GM23338 (cell line): ENCODE data around the gene TMEM190. TPM values are rescaled to one million over a fixed set of nuclear protein-coding genes. Genes with fewer than 3 reads are reported as not detected.
A peak's percentile ranks its signal among the peaks of the same experiment; 100 is the strongest.
"Not testable (repeated sequence)": the region's sequence is repeated elsewhere in the genome, so short reads cannot be mapped to it uniquely, and the experiment has no call there.

Experiments
- ATAC-seq: fragments of 200-7000 bp; cut with Tn5 transposase; 3 replicates; pipeline ENCODE4 v1.9.1; 2020
- DNase-seq: peaks from one replicate; pipeline ENCODE4 v3.0.0-alpha.2; 2015; ENCODE audit warnings: low spot score
- H2AFZ ChIP-seq: fragments of 200-600 bp; sonication (generic); 2 replicates; pipeline ENCODE4 v1.8.0; 2016; ENCODE audit warnings: antibody characterized with exemption, mild to moderate bottlenecking, moderate library complexity
- H3F3A ChIP-seq: fragments of 200-600 bp; sonication (generic); replicated peaks from 2 replicates; pipeline ENCODE4 v1.8.0; 2017; ENCODE audit warnings: antibody characterized with exemption, mixed run types, low read depth
- H3K27ac ChIP-seq: fragments of 200-600 bp; sonication (generic); 2 replicates; pipeline ENCODE4 v1.6.1; 2016; ENCODE audit warnings: low read depth
- H3K27me3 ChIP-seq: fragments of 200-600 bp; sonication (generic); 2 replicates; pipeline ENCODE4 v1.8.0; 2016; ENCODE audit warnings: mild to moderate bottlenecking, mixed run types, moderate library complexity; ENCODE audit not compliant: insufficient read depth
- H3K36me3 ChIP-seq: fragments of 200-600 bp; sonication (generic); 2 replicates; pipeline ENCODE4 v1.8.0; 2016; ENCODE audit warnings: mild to moderate bottlenecking; ENCODE audit not compliant: insufficient read depth
- H3K4me1 ChIP-seq: fragments of 200-600 bp; sonication (generic); 2 replicates; pipeline ENCODE4 v1.8.0; 2016; ENCODE audit warnings: mild to moderate bottlenecking, moderate library complexity; ENCODE audit not compliant: insufficient read depth
- H3K4me2 ChIP-seq: fragments of 200-600 bp; sonication (generic); 2 replicates; pipeline ENCODE4 v1.7.1; 2017; ENCODE audit warnings: mixed run types
- H3K4me3 ChIP-seq: fragments of 200-600 bp; sonication (generic); 2 replicates; pipeline ENCODE4 v1.6.1; 2016; ENCODE audit warnings: mixed run types
- H3K79me2 ChIP-seq: fragments of 200-600 bp; sonication (generic); replicated peaks from 2 replicates; pipeline ENCODE4 v1.8.0; 2017; ENCODE audit warnings: mild to moderate bottlenecking; ENCODE audit not compliant: insufficient read depth
- H3K9me2 ChIP-seq: fragments of 200-600 bp; sonication (generic); 2 replicates; pipeline ENCODE4 v1.8.0; 2017; ENCODE audit not compliant: insufficient read depth
- H4K20me1 ChIP-seq: fragments of 200-600 bp; sonication (generic); replicated peaks from 2 replicates; pipeline ENCODE4 v1.8.0; 2017; ENCODE audit warnings: mild to moderate bottlenecking; ENCODE audit not compliant: insufficient read depth
- H3K27ac Mint-ChIP-seq: 2 replicates; pipeline ENCODE4 v1.8.0; 2020; ENCODE audit warnings: inconsistent platforms, mild to moderate bottlenecking, moderate library complexity, mixed read lengths
- H3K27me3 Mint-ChIP-seq: 3 replicates; pipeline ENCODE4 v1.8.0; 2022; ENCODE audit warnings: low read depth, mild to moderate bottlenecking, moderate library complexity, mixed read lengths, inconsistent platforms; ENCODE audit not compliant: insufficient read depth, poor library complexity
- H3K36me3 Mint-ChIP-seq: 3 replicates; pipeline ENCODE4 v1.8.0; 2021; ENCODE audit warnings: low read depth, mild to moderate bottlenecking, inconsistent platforms, moderate library complexity, mixed read lengths
- H3K4me1 Mint-ChIP-seq: 3 replicates; pipeline ENCODE4 v1.8.0; 2020; ENCODE audit warnings: mild to moderate bottlenecking, inconsistent platforms, mixed read lengths
- H3K4me3 Mint-ChIP-seq: 3 replicates; pipeline ENCODE4 v1.8.0; 2021; ENCODE audit warnings: moderate library complexity, mild to moderate bottlenecking, inconsistent platforms, mixed read lengths
- H3K9me3 Mint-ChIP-seq: 3 replicates; pipeline ENCODE4 v1.8.0; 2020; ENCODE audit warnings: moderate library complexity, mild to moderate bottlenecking, inconsistent platforms, mixed read lengths
- CTCF ChIP-seq, 2 experiments: fragments of 200-600 bp in 1 of 2; sonication (generic) in 1 of 2; conservative IDR thresholded peaks; 2 replicates each; pipeline versions ENCODE4 v1.5.1 to v1.6.1; 2016 to 2017; ENCODE audit warnings: antibody characterized with exemption in 2 of 2, low read depth in 2 of 2, mild to moderate bottlenecking in 2 of 2, moderate library complexity in 1 of 2
- EZH2phosphoT487 ChIP-seq: fragments of 200-600 bp; sonication (generic); IDR thresholded peaks from one replicate; pipeline ENCODE4 v1.8.1; 2018; ENCODE audit warnings: antibody characterized with exemption; ENCODE audit not compliant: unreplicated experiment
- JUNB ChIP-seq: IDR thresholded peaks from one replicate; pipeline ENCODE4 v1.6.1; 2016; ENCODE audit warnings: antibody characterized with exemption; ENCODE audit not compliant: unreplicated experiment
- NANOG ChIP-seq: IDR thresholded peaks from 2 replicates; pipeline ENCODE4 v1.6.1; 2016; ENCODE audit warnings: antibody characterized with exemption, borderline replicate concordance
- REST ChIP-seq: IDR thresholded peaks from one replicate; pipeline ENCODE4 v1.6.1; 2018; ENCODE audit warnings: antibody characterized with exemption; ENCODE audit not compliant: unreplicated experiment
- ZNF331 ChIP-seq: fragments of 250-450 bp; sonication (Bioruptor Pico); IDR thresholded peaks from 2 replicates; pipeline ENCODE4 v1.5.0; 2020; ENCODE audit warnings: low read depth, mild to moderate bottlenecking, moderate library complexity
- polyA plus RNA-seq: library from polyadenylated mRNA; unstranded; fragments of >200 nt; fragmentation: Nextera tagmentation; extraction: Ambion mirVana; gene quantifications from 2 replicates; pipeline ENCODE4 v1.2.1, GENCODE V29; 2016
- total RNA-seq: library from RNA; depleted of rRNA; stranded (reverse); fragments of >200 nt; shearing (Covaris generic); gene quantifications from 2 replicates; pipeline ENCODE4 v1.2.3, GENCODE V29; 2014

Gene TMEM190
- total and polyA plus RNA-seq, 2 experiments from 2014 or later = 4.8 TPM; not detected in 1

GRCh38 chr19:55400281-55401087, 23.9 kb downstream of the TMEM190 start:
- no peaks in the 10 kb centered on the region for H3K27me3 ChIP-seq
- Mint-ChIP-seq H3K4me1 (peaks cover 15% of the 10 kb centered on the region), H3K36me3 (peaks cover 50% of the 10 kb centered on the region), H3K27ac (no peak overlapping the region), H3K27me3 (peaks cover 6% of the 10 kb centered on the region), H3K9me3 (no peaks in the 10 kb centered on the region; the same call in 2 of the 3 replicates), H3K4me3 (no peak overlapping the region; the same call in 2 of the 3 replicates)
- no peak for DNase-seq
- no peak for TF ChIP-seq ZNF331 (CRISPR knock-in tag)
- no peak overlapping the region for H3K4me3 ChIP-seq
- H3K9me2 ChIP-seq = no peaks in the 10 kb centered on the region
- H3K4me1 ChIP-seq = peaks cover 11% of the 10 kb centered on the region
- H3K79me2 ChIP-seq = peaks cover 25% of the 10 kb centered on the region
- H4K20me1 ChIP-seq = peaks cover 42% of the 10 kb centered on the region
- peaks cover 55% of the 10 kb centered on the region for H3F3A ChIP-seq
- H3K27ac ChIP-seq = peak overlapping the region; percentile 89
- peaks cover 38% of the 10 kb centered on the region for H3K36me3 ChIP-seq
- no peak overlapping the region for H3K4me2 ChIP-seq
- peak; percentile 12; the same call in 1 of the 3 replicates for ATAC-seq
- no peak overlapping the region for H2AFZ ChIP-seq

GRCh38 chr19:55401390-55401789, 24.8 kb downstream of the TMEM190 start:
- H3K9me3 Mint-ChIP-seq, H3K27me3 ChIP-seq, H3K27ac Mint-ChIP-seq, H3K9me2 ChIP-seq, DNase-seq, H2AFZ ChIP-seq, H3K4me3 ChIP-seq, H3K4me2 ChIP-seq, H3K27me3 Mint-ChIP-seq, H3K4me3 Mint-ChIP-seq, H3K27ac ChIP-seq: not testable (repeated sequence)
- Histone ChIP-seq H3F3A (peaks cover 64% of the 10 kb centered on the region), H3K79me2 (peaks cover 34% of the 10 kb centered on the region), H3K4me1 (peaks cover 20% of the 10 kb centered on the region), H3K36me3 (peaks cover 47% of the 10 kb centered on the region), H4K20me1 (peaks cover 51% of the 10 kb centered on the region)
- Mint-ChIP-seq H3K4me1 (peaks cover 25% of the 10 kb centered on the region), H3K36me3 (peaks cover 59% of the 10 kb centered on the region)
- peak; percentile 14; the same call in 2 of the 3 replicates for ATAC-seq

GRCh38 chr19:55402509-55402908, 25.9 kb downstream of the TMEM190 start:
- Mint-ChIP-seq H3K4me3 (no peak overlapping the region), H3K4me1 (peaks cover 29% of the 10 kb centered on the region), H3K27me3 (peaks cover 15% of the 10 kb centered on the region), H3K9me3 (peaks cover under 1% of the 10 kb centered on the region), H3K36me3 (peaks cover 65% of the 10 kb centered on the region), H3K27ac (no peak overlapping the region)
- Histone ChIP-seq H3K36me3 (peaks cover 51% of the 10 kb centered on the region), H3K79me2 (peaks cover 44% of the 10 kb centered on the region), H3F3A (peaks cover 68% of the 10 kb centered on the region), H3K4me2 (no peak overlapping the region), H3K27ac (no peak overlapping the region), H3K4me1 (peaks cover 21% of the 10 kb centered on the region), H2AFZ (no peak overlapping the region), H3K9me2 (no peaks in the 10 kb centered on the region), H3K4me3 (no peak overlapping the region), H4K20me1 (peaks cover 60% of the 10 kb centered on the region), H3K27me3 (no peaks in the 10 kb centered on the region)
- ATAC-seq (no peak), DNase-seq (no peak)
- TF ChIP-seq NANOG (no peak), JUNB (no peak), CTCF (conservative IDR thresholded peaks at IDR 0.05; ENCODE audit: low read depth in 2 of 2) (no peak), EZH2phosphoT487 (no peak), REST (no peak)
